HG02610 (cell line): Measurements from ENCODE around the gene YARS1.
"Not testable (repeated sequence)": the region's sequence is repeated elsewhere in the genome, so short reads cannot be mapped to it uniquely, and the experiment has no call there.

ENCODE experiments used
- ATAC-seq: cut with Tn5 transposase; IDR thresholded peaks from one replicate; pipeline ENCODE4 v1.9.1; 2021; ENCODE audit warnings: mild to moderate bottlenecking, moderate library complexity; ENCODE audit not compliant: unreplicated experiment

The YARS1 gene

GRCh38 chr1:32817815-32818786 lies 943 bp upstream of the YARS1 start:
- ATAC-seq: peak; percentile 9

GRCh38 chr1:32816676-32817158 lies 441 bp downstream of the YARS1 start:
- peak; percentile 4 for ATAC-seq

- no peak for ATAC-seq
Measured at GRCh38 chr1:32813941-32814739, 3.0 kb downstream of the YARS1 start.

- no peak for ATAC-seq
Measured at GRCh38 chr1:32811917-32812316, 5.2 kb downstream of the YARS1 start.

- ATAC-seq: no peak
Measured at GRCh38 chr1:32811265-32811664, 5.9 kb downstream of the YARS1 start.

GRCh38 chr1:32810358-32810757 lies 6.8 kb downstream of the YARS1 start:
- no peak for ATAC-seq

GRCh38 chr1:32808580-32808979 lies 8.6 kb downstream of the YARS1 start:
- no peak for ATAC-seq

GRCh38 chr1:32806910-32807523 lies 10.1 kb downstream of the YARS1 start:
- ATAC-seq: no peak

GRCh38 chr1:32806290-32806689 lies 10.9 kb downstream of the YARS1 start:
- no peak for ATAC-seq

GRCh38 chr1:32804460-32804859 lies 12.7 kb downstream of the YARS1 start:
- not testable (repeated sequence) for ATAC-seq

GRCh38 chr1:32801096-32801715 lies 16.0 kb downstream of the YARS1 start:
- no peak for ATAC-seq

- peak; percentile 88 for ATAC-seq
Measured at GRCh38 chr1:32798679-32799416, 18.3 kb downstream of the YARS1 start.

- no peak for ATAC-seq
Measured at GRCh38 chr1:32798191-32798590, 19.0 kb downstream of the YARS1 start.

GRCh38 chr1:32797456-32797855 lies 19.7 kb downstream of the YARS1 start:
- no peak for ATAC-seq

GRCh38 chr1:32795763-32796162 lies 21.4 kb downstream of the YARS1 start:
- ATAC-seq: not testable (repeated sequence)

GRCh38 chr1:32791881-32792280 lies 25.3 kb downstream of the YARS1 start:
- ATAC-seq: no peak

- ATAC-seq: not testable (repeated sequence)
Measured at GRCh38 chr1:32789356-32789755, 27.8 kb downstream of the YARS1 start.

- ATAC-seq: no peak
Measured at GRCh38 chr1:32786856-32787255, 30.3 kb downstream of the YARS1 start.

GRCh38 chr1:32784817-32785216 lies 32.3 kb downstream of the YARS1 start:
- no peak for ATAC-seq

GRCh38 chr1:32783851-32784250 lies 33.3 kb downstream of the YARS1 start:
- ATAC-seq: no peak
